ENCODE results near the gene AGO1. TPM values are rescaled to one million over a fixed set of nuclear protein-coding genes. Genes with fewer than 3 reads are reported as not detected.

Gene AGO1
- total RNA-seq, 1 donor from 2014 or later, result 50.7 TPM

GRCh38 chr1:35923791-35924221 is 40.8 kb downstream of the AGO1 start:
- H3K4me1 Mint-ChIP-seq, result peaks cover 5% of the 10 kb centered on the region
- H3K27ac Mint-ChIP-seq, result no peak overlapping the region
- no peaks in the 10 kb centered on the region for H3K27me3 Mint-ChIP-seq (ENCODE audit: low read depth)
- no peak overlapping the region for H3K4me3 Mint-ChIP-seq
- no peak for TF ChIP-seq CTCF (IDR thresholded peaks at IDR 0.05; ENCODE audit: unreplicated experiment)
- no peak for DNase-seq (ENCODE audit: low spot score in 2 of 2, unreplicated experiment in 2 of 2)
- peaks cover 29% of the 10 kb centered on the region for H3K36me3 Mint-ChIP-seq
- no peaks in the 10 kb centered on the region for H3K9me3 Mint-ChIP-seq

- H3K27ac Mint-ChIP-seq, result peak overlapping the region; percentile 18
- no peaks in the 10 kb centered on the region for H3K27me3 Mint-ChIP-seq (ENCODE audit: low read depth)
- no peak for TF ChIP-seq CTCF (IDR thresholded peaks at IDR 0.05; ENCODE audit: unreplicated experiment)
- no peak overlapping the region for H3K4me3 Mint-ChIP-seq
- no peak for DNase-seq (ENCODE audit: low spot score in 2 of 2, unreplicated experiment in 2 of 2)
- H3K4me1 Mint-ChIP-seq, result peaks cover 8% of the 10 kb centered on the region
- H3K36me3 Mint-ChIP-seq, result peaks cover 19% of the 10 kb centered on the region
- no peaks in the 10 kb centered on the region for H3K9me3 Mint-ChIP-seq
Measured at GRCh38 chr1:35924838-35925237, 41.8 kb downstream of the AGO1 start.

GRCh38 chr1:35925741-35926140 is 42.7 kb downstream of the AGO1 start:
- peaks cover 10% of the 10 kb centered on the region for H3K36me3 Mint-ChIP-seq
- H3K9me3 Mint-ChIP-seq, result no peaks in the 10 kb centered on the region
- peaks cover 13% of the 10 kb centered on the region for H3K4me1 Mint-ChIP-seq
- no peak overlapping the region for H3K27ac Mint-ChIP-seq
- H3K27me3 Mint-ChIP-seq (ENCODE audit: low read depth), result no peaks in the 10 kb centered on the region
- no peak overlapping the region for H3K4me3 Mint-ChIP-seq
- DNase-seq (ENCODE audit: low spot score in 2 of 2, unreplicated experiment in 2 of 2), result no peak
- no peak for TF ChIP-seq CTCF (IDR thresholded peaks at IDR 0.05; ENCODE audit: unreplicated experiment)

DNA sequence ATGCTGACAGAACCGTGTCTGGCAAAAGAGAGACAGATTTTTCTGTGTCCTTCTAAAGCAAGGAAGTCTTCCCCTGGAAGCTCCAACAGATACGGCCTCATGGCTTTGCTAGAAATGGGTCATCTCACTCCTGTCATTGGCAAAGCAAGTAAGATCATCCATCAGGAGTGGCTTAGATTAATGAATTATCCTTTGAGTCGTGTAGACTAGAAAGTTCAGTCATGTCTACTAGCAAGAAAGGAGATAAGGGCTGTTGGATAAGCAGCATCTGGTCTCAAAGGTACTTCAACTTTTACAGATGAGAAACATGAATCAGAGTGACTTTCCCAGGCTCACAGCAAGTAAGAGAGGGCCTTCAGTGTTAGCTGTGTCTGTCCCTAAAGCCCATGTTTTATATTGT is 44.5 kb downstream of the AGO1 start:
- no peak overlapping the region for H3K27ac Mint-ChIP-seq
- peaks cover 23% of the 10 kb centered on the region for H3K4me1 Mint-ChIP-seq
- no peak overlapping the region for H3K4me3 Mint-ChIP-seq
- H3K9me3 Mint-ChIP-seq, result no peaks in the 10 kb centered on the region
- no peak for TF ChIP-seq CTCF (IDR thresholded peaks at IDR 0.05; ENCODE audit: unreplicated experiment)
- DNase-seq (ENCODE audit: low spot score in 2 of 2, unreplicated experiment in 2 of 2), result no peak
- no peaks in the 10 kb centered on the region for H3K27me3 Mint-ChIP-seq (ENCODE audit: low read depth)
- peaks cover 2% of the 10 kb centered on the region for H3K36me3 Mint-ChIP-seq

DNA sequence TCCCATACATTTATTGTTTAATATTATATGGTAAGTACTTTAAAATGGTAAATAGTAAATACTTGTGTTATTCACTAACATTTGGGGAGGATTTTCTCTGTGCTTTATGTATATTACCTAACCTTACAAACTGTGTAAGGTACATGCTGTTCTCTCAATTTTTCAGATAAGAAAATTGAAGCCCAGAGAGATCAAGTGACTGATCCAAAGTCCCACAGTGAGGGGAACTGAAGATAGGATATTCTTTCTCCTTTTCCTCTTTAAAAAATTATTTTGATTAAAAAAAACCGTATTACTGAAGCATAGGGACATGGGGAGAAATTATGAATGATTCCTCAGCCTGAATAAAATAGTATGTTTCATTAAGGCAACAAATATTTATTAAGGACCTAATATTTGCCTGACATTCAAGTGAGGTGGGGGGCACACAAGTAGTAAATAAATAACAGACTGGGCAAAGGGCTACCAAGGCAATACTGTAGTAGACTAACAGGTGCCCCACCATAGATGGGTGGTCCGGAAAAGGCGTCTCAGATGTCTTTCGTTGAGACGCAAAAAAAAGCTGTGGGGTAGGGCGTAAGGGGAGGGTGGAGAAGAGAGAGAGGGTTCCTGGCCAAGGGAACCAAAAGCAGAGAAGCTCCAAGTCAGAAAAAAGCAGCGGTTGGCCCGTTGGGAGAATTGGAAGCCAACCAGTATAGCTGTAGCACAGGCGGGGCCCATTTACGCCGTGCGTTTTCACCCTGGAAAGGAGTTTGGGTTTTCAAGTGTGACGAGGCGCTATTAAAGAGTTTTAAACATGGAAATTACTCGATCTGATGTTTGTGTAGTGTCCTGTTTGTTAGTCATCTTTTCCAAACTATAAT is 47.0 kb downstream of the AGO1 start:
- peaks cover 36% of the 10 kb centered on the region for H3K4me1 Mint-ChIP-seq
- peak overlapping the region; percentile 90 for H3K4me3 Mint-ChIP-seq
- H3K9me3 Mint-ChIP-seq, result no peaks in the 10 kb centered on the region
- no peak for TF ChIP-seq CTCF (IDR thresholded peaks at IDR 0.05; ENCODE audit: unreplicated experiment)
- H3K36me3 Mint-ChIP-seq, result no peaks in the 10 kb centered on the region
- DNase-seq (ENCODE audit: low spot score in 2 of 2, unreplicated experiment in 2 of 2), result peak; percentile 21 to 42
- H3K27ac Mint-ChIP-seq, result peak overlapping the region; percentile 98
- no peaks in the 10 kb centered on the region for H3K27me3 Mint-ChIP-seq (ENCODE audit: low read depth)
